ENCODE measurements around the gene CLPTM1L.
"Not testable (repeated sequence)": the region's sequence is repeated elsewhere in the genome, so short reads cannot be mapped to it uniquely, and the experiment has no call there.

CLPTM1L gene

GRCh38 chr5:1381370-1382247, 36.7 kb upstream of the CLPTM1L start:
- DNase-seq, result no peak

GRCh38 chr5:1380910-1381309, 36.0 kb upstream of the CLPTM1L start:
- no peak for DNase-seq

GRCh38 chr5:1380011-1380817, 35.3 kb upstream of the CLPTM1L start:
- peak; percentile 66 for DNase-seq

GRCh38 chr5:1378866-1379659, 34.2 kb upstream of the CLPTM1L start:
- DNase-seq, result no peak

GRCh38 chr5:1378096-1378495, 33.2 kb upstream of the CLPTM1L start:
- DNase-seq, result no peak

- no peak for DNase-seq
Measured at GRCh38 chr5:1376981-1377380, 32.1 kb upstream of the CLPTM1L start.

GRCh38 chr5:1375871-1376810, 31.2 kb upstream of the CLPTM1L start:
- no peak for DNase-seq

- DNase-seq, result no peak
Measured at GRCh38 chr5:1374679-1375055, 29.8 kb upstream of the CLPTM1L start.

GRCh38 chr5:1374030-1374678, 29.3 kb upstream of the CLPTM1L start:
- DNase-seq, result no peak

GRCh38 chr5:1371972-1372342, 27.1 kb upstream of the CLPTM1L start:
- DNase-seq, result not testable (repeated sequence)

- DNase-seq, result no peak
Measured at GRCh38 chr5:1371218-1371971, 26.5 kb upstream of the CLPTM1L start.

GRCh38 chr5:1370006-1370405, 25.1 kb upstream of the CLPTM1L start:
- DNase-seq, result no peak

- DNase-seq, result no peak
Measured at GRCh38 chr5:1368756-1369155, 23.9 kb upstream of the CLPTM1L start.

- DNase-seq, result no peak
Measured at GRCh38 chr5:1368236-1368635, 23.3 kb upstream of the CLPTM1L start.

- no peak for DNase-seq
Measured at GRCh38 chr5:1367149-1367548, 22.2 kb upstream of the CLPTM1L start.

GRCh38 chr5:1366514-1366913, 21.6 kb upstream of the CLPTM1L start:
- DNase-seq, result no peak

- no peak for DNase-seq
Measured at GRCh38 chr5:1364211-1364610, 19.3 kb upstream of the CLPTM1L start.

GRCh38 chr5:1363581-1363980, 18.7 kb upstream of the CLPTM1L start:
- DNase-seq, result no peak

- DNase-seq, result no peak
Measured at GRCh38 chr5:1363160-1363559, 18.3 kb upstream of the CLPTM1L start.

Measured in right kidney (tissue), 1 donor.